H1 (cell line): ENCODE results near the gene MYO7B. TPM values are rescaled to one million over a fixed set of nuclear protein-coding genes. Genes with fewer than 3 reads are reported as not detected.

Source experiments
- CTBP2 ChIP-seq: IDR thresholded peaks from 2 replicates; pipeline ENCODE4 v1.7.0; 2011; ENCODE audit warnings: borderline replicate concordance, mild to moderate bottlenecking, moderate library complexity, mixed read lengths, low read length; ENCODE audit not compliant: insufficient read depth, insufficient read length
- POU5F1 ChIP-seq: IDR thresholded peaks from 2 replicates; pipeline ENCODE4 v1.6.1; 2011; ENCODE audit warnings: low read depth, mild to moderate bottlenecking, low read length, moderate library complexity
- SIN3A ChIP-seq, 2 experiments: IDR thresholded peaks in 1 of 2; conservative IDR thresholded peaks in 1 of 2; 2 replicates each; pipeline ENCODE4 v1.6.1; 2011 to 2012; ENCODE audit warnings: low read length in 2 of 2, improper control_type of control experiment in 1 of 2, low read depth in 1 of 2, mild to moderate bottlenecking in 1 of 2
- polyA plus RNA-seq, 7 experiments: library from polyadenylated mRNA; depleted of rRNA in 3 of 7; stranded (reverse) in 5 of 7; unstranded in 2 of 7; fragments of >200 nt in 5 of 7; fragments of 200-250 nt in 2 of 7; gene quantifications; 1 replicate in 5 of 7; 2 replicates in 1 of 7; 4 replicates in 1 of 7; pipeline versions ENCODE4 v1.2.1 to v1.2.3, GENCODE V29; 2011 to 2013; ENCODE audit warnings: missing spikeins in 2 of 7, mixed read lengths in 2 of 7
- total RNA-seq: library from RNA; stranded (reverse); fragmentation: NEBNext Ultra II Directional; extraction: Animal tissue kit (Norgen Biotek cat#: 25700); gene quantifications from 2 replicates; pipeline ENCODE4 v1.2.1, GENCODE V29; 2021
- TF ChIP-seq, protein P1 (sequence below): IDR thresholded peaks from 2 replicates; pipeline ENCODE4 v1.6.1; 2012; ENCODE audit warnings: inconsistent platforms

The MYO7B gene
- total and polyA plus RNA-seq, 2 of the 8 experiments (the other 6 are each of a cell fraction or from before 2014, with no cell fraction given): not detected

DNA sequence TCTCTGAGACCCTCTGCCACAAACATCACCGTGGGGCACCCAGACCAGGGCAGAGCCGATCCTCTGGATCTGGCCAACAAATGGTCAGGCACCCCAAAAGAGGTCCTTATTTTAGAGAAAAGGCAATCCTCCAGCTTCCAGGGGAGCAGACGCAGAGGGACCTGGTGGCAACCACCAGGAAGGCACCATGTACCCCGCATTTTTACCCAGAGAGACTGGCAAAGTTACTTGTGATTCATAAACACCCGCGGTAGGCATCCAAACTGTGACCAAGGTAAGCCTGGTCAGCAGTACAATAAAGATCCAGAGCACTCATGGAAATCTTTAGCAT lies 129.4 kb downstream of the MYO7B start (continued):
- TF ChIP-seq POU5F1: no peak
- no peak for TF ChIP-seq CTBP2
- TF ChIP-seq, protein P1, sequence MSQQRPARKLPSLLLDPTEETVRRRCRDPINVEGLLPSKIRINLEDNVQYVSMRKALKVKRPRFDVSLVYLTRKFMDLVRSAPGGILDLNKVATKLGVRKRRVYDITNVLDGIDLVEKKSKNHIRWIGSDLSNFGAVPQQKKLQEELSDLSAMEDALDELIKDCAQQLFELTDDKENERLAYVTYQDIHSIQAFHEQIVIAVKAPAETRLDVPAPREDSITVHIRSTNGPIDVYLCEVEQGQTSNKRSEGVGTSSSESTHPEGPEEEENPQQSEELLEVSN: no peak
- no peak for TF ChIP-seq SIN3A (conservative IDR thresholded peaks at IDR 0.05 in 1 of 2, IDR thresholded peaks at IDR 0.05 in 1 of 2; ENCODE audit: low read depth in 1 of 2, low read length in 2 of 2)
